LNCaP clone FGC (cell line): ENCODE measurements around the gene SELENOM.

Source experiments
- DNase-seq: peaks from one replicate; pipeline ENCODE4 v3.0.0-alpha.2; 2011; ENCODE audit warnings: low read depth
- H3K4me3 ChIP-seq: 2 replicates; pipeline ENCODE4 v1.5.1; 2011; ENCODE audit warnings: mild to moderate bottlenecking, low read depth, low read length, control low read depth
- TF ChIP-seq, protein P1 (sequence below): IDR thresholded peaks from 2 replicates; pipeline ENCODE4 v1.5.1; 2012; ENCODE audit warnings: mild to moderate bottlenecking; ENCODE audit not compliant: control insufficient read depth, insufficient read depth; ENCODE audit errors: extremely low read depth

The SELENOM gene, protein sequence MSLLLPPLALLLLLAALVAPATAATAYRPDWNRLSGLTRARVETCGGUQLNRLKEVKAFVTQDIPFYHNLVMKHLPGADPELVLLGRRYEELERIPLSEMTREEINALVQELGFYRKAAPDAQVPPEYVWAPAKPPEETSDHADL

DNA sequence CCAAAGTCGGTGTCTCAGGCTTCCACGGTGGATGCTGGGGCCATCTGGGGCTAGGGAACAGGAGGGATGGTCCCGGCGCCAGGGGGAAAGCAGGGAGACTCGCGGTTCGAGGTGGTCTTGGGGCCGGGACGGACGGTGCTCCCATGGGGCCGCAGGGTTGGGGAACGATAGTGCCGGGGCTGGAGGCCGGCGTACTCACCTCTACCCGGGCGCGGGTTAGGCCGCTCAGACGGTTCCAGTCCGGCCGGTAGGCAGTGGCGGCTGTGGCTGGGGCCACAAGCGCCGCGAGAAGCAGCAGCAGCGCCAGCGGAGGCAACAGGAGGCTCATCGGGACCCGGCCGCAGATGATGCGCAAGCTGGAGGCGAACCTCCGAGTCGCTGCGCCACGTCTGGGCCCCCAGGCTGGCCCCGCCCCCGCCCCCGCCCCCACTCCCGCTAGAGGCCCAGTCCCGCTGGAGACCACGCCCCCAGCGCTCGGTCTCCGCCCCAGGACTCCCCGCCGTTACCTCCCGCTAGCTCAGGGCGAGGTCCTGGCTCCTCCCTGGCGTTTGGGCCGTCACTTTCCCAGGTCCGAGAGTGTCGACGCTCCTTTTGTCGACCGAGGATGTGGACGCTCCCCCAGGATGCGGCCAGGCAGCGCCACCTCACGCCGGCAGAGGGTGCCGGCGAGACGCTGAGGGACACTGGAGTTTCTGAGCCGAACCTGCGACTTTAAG lies at the start of gene SELENOM:
Gene SELENOM, minus strand, starts transcription at position 391 of the 716 bp plus-strand sequence. Its CDS starts 63 bp downstream, at position 328.
- peak; percentile 95 for DNase-seq
- TF ChIP-seq, protein P1, sequence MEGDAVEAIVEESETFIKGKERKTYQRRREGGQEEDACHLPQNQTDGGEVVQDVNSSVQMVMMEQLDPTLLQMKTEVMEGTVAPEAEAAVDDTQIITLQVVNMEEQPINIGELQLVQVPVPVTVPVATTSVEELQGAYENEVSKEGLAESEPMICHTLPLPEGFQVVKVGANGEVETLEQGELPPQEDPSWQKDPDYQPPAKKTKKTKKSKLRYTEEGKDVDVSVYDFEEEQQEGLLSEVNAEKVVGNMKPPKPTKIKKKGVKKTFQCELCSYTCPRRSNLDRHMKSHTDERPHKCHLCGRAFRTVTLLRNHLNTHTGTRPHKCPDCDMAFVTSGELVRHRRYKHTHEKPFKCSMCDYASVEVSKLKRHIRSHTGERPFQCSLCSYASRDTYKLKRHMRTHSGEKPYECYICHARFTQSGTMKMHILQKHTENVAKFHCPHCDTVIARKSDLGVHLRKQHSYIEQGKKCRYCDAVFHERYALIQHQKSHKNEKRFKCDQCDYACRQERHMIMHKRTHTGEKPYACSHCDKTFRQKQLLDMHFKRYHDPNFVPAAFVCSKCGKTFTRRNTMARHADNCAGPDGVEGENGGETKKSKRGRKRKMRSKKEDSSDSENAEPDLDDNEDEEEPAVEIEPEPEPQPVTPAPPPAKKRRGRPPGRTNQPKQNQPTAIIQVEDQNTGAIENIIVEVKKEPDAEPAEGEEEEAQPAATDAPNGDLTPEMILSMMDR, result peak; percentile 96
- H3K4me3 ChIP-seq, result peak within 1 kb of the TSS; percentile 91

DNA sequence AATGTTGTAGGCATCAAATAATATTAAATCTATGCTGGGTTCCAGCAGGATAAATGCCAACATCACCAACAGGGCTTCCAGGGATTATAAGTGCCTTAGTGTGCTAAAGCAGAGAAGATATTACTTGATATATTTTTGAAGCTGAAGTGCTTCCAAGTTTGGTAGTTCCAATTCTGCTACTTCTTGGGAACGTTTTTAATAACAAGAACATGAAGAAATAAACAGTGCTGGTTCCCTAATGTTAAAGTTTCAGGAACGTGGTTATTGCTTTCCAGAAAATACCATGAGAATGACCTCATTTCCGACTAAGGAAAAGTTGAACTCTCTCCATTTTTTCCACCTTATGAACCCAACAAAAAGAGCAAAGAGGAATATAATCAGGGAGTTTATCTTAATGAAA lies 48.1 kb upstream of the SELENOM start:
- TF ChIP-seq, protein P1, result no peak
- no peak for DNase-seq
- no peak overlapping the region for H3K4me3 ChIP-seq

DNA sequence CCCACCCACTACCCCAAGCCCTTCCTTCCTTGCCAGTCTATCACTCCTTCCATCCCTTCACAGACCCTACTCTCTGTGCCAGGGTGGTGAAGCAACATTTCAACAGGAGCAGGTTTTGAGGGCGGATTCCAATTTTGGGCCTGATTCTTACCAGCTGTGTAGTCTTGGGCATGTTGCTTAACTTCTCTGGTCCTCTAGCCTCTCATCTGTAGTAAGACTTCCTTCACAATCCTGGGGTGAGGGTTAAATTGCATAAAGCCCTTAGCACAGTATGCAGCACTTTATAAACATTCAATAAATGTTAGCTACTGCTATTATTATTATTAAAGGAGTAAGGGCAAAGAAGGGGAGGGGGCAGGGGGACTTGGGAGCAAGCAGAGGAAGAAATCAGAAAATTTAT lies 47.6 kb upstream of the SELENOM start:
- H3K4me3 ChIP-seq, result no peak overlapping the region
- no peak for DNase-seq
- TF ChIP-seq, protein P1, result no peak

DNA sequence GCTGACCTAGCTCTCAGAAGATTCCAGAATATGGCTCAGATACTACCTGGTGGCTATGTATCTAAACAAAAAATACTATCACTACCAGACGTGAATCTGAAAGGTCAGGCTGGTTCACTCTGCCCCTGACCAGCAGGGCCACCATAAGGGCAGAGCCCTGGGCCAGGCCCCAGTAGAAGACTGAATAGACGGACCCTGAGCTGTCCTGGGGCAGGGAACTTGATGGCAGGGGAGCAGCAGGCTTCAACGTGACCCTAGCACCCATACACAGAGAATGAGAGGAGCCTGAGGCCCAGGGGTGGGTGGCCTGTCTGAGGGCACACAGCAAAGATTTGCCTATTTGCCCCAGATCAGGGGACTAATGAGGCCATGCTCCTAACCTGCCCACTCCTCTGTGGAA lies 46.0 kb upstream of the SELENOM start:
- no peak overlapping the region for H3K4me3 ChIP-seq
- TF ChIP-seq, protein P1, result no peak
- DNase-seq, result no peak

DNA sequence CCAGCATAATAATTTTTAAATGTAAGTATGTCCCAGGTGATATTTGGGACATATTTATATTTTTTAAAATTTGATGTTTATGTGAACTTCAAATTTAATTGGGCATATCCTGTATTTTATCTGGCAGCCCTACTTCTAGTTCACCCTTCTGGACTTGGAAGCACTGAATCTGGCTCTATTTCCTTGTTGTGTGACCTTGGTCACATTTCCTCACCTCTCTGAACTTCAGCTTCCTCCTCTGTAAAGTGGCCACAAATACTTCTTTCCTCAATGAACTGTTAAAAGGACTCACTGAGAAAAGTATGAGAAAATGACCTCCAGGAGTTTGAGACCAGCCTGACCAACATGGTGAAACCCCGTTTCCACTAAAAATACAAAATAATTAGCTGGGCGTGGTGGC lies 44.5 kb upstream of the SELENOM start:
- no peak for DNase-seq
- TF ChIP-seq, protein P1, result no peak
- no peak overlapping the region for H3K4me3 ChIP-seq

DNA sequence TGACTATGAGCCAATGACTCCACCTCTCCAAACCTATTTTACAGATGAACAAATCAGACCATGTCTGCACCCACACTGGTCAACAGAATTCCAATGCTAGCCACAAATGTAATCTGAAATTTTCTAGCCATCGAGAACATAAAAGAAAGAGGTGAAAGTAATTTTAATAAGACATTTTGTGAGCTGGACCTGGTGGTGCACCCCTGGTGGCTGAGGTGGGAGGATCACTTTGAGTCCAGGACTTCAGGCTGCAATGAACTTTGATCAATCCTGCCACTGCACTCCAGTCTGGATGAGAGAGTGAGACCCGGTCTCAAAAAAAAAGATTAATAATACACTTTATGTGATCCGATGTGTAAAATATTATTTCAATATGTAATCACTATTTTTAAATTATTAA lies 43.2 kb upstream of the SELENOM start:
- no peak for DNase-seq
- no peak overlapping the region for H3K4me3 ChIP-seq
- TF ChIP-seq, protein P1, result 0 out of 2 replicates have a peak, but pooled peaks have one; percentile 25
